Neural cell (in vitro differentiated cells): ENCODE results near the gene GNG7.
"Not testable (repeated sequence)": the region's sequence is repeated elsewhere in the genome, so short reads cannot be mapped to it uniquely, and the experiment has no call there.

Experiments
- EP300 ChIP-seq: fragments of 450-650 bp; conservative IDR thresholded peaks from 2 replicates; pipeline ENCODE4 v1.6.1; 2014; ENCODE audit warnings: antibody characterized with exemption, mild to moderate bottlenecking, moderate library complexity; ENCODE audit not compliant: poor library complexity, severe bottlenecking
- RAD21 ChIP-seq: fragments of 450-650 bp; conservative IDR thresholded peaks from 2 replicates; pipeline ENCODE4 v1.6.1; 2014; ENCODE audit warnings: antibody characterized with exemption, mild to moderate bottlenecking, moderate library complexity
- TF ChIP-seq, protein P1 (sequence below): fragments of 450-650 bp; IDR thresholded peaks from 2 replicates; pipeline ENCODE4 v1.5.1; 2014; ENCODE audit warnings: antibody characterized with exemption, mild to moderate bottlenecking, moderate library complexity; ENCODE audit not compliant: poor library complexity, severe bottlenecking

DNA sequence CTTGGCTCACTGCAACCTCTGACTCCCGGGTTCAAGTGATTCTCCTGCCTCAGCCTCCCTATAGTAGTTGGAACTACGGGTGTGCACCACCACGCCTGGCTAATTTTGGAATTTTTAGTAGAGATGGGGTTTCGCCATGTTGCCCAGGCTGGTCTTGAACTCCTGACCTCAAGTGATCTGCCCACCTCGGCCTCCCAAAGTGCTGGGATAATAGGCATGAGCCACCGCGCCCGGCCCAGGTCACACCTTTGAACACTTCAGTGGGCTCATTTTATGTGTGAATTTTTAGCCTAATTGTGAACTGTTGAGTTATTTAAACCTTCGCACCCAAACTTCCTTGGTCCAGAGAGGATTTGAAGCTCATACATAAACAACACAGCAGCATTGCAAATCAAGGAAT lies 138.9 kb downstream of the GNG7 start:
- not testable (repeated sequence) for TF ChIP-seq EP300, RAD21
- TF ChIP-seq, protein P1, sequence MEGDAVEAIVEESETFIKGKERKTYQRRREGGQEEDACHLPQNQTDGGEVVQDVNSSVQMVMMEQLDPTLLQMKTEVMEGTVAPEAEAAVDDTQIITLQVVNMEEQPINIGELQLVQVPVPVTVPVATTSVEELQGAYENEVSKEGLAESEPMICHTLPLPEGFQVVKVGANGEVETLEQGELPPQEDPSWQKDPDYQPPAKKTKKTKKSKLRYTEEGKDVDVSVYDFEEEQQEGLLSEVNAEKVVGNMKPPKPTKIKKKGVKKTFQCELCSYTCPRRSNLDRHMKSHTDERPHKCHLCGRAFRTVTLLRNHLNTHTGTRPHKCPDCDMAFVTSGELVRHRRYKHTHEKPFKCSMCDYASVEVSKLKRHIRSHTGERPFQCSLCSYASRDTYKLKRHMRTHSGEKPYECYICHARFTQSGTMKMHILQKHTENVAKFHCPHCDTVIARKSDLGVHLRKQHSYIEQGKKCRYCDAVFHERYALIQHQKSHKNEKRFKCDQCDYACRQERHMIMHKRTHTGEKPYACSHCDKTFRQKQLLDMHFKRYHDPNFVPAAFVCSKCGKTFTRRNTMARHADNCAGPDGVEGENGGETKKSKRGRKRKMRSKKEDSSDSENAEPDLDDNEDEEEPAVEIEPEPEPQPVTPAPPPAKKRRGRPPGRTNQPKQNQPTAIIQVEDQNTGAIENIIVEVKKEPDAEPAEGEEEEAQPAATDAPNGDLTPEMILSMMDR, result not testable (repeated sequence)
